Measurements from ENCODE around the gene CCPG1. TPM values are rescaled to one million over a fixed set of nuclear protein-coding genes. Genes with fewer than 3 reads are reported as not detected.
"Not testable (repeated sequence)": the region's sequence is repeated elsewhere in the genome, so short reads cannot be mapped to it uniquely, and the experiment has no call there.

Gene CCPG1
- total RNA-seq, result 10 to 100 TPM; 11.0 to 11.1 TPM

- peak; percentile 95 for ATAC-seq
- intact Hi-C loops (cut with micrococcal nuclease), result loop anchor here (10.0 kb wide), 1 partner anchor 213 kb away; the partner anchor contains the start of gene RSL24D1
- peak within 1 kb of the TSS; percentile 79 for H3K4me3 Mint-ChIP-seq
- H3K27me3 Mint-ChIP-seq, result no peaks in the 10 kb centered on the region
- no peaks in the 10 kb centered on the region for H3K9me3 Mint-ChIP-seq
- POLR2A ChIA-PET, result interaction anchor here (0.7 to 3.5 kb wide), 7 partner anchors 9 to 586 kb away, joined by 3 to 14 read pairs (median 4); partner anchors contain the start of genes PIGB, PIGBOS1 and RSL24D1
- H3K36me3 Mint-ChIP-seq (ENCODE audit: low read depth), result no peaks in the 10 kb centered on the region
- peak; percentile 90 for DNase-seq
- CTCF ChIA-PET, result interaction anchor here (0.8 to 4.3 kb wide), 15 partner anchors 9 to 210 kb away, joined by 3 to 23 read pairs (median 4); partner anchors contain the start of genes PIGB and PIGBOS1
- H3K4me1 Mint-ChIP-seq (ENCODE audit: low read depth), result peaks cover 25% of the 10 kb centered on the region
- H3K27ac Mint-ChIP-seq, result peak within 1 kb of the TSS; percentile 77
- TF ChIP-seq, protein P1, sequence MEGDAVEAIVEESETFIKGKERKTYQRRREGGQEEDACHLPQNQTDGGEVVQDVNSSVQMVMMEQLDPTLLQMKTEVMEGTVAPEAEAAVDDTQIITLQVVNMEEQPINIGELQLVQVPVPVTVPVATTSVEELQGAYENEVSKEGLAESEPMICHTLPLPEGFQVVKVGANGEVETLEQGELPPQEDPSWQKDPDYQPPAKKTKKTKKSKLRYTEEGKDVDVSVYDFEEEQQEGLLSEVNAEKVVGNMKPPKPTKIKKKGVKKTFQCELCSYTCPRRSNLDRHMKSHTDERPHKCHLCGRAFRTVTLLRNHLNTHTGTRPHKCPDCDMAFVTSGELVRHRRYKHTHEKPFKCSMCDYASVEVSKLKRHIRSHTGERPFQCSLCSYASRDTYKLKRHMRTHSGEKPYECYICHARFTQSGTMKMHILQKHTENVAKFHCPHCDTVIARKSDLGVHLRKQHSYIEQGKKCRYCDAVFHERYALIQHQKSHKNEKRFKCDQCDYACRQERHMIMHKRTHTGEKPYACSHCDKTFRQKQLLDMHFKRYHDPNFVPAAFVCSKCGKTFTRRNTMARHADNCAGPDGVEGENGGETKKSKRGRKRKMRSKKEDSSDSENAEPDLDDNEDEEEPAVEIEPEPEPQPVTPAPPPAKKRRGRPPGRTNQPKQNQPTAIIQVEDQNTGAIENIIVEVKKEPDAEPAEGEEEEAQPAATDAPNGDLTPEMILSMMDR (IDR thresholded peaks at IDR 0.05), result peak; percentile 93
These were observed at the start of gene CCPG1, which contains the start of gene PIERCE2 for GRCh38 chr15:55408012-55408928. CCPG1 (minus strand) TSS chr15:55408359; CDS start chr15:55389424, 18,935 bp downstream. PIERCE2 (plus strand) TSS chr15:55408495; CDS start chr15:55408769, 274 bp downstream.

DNA sequence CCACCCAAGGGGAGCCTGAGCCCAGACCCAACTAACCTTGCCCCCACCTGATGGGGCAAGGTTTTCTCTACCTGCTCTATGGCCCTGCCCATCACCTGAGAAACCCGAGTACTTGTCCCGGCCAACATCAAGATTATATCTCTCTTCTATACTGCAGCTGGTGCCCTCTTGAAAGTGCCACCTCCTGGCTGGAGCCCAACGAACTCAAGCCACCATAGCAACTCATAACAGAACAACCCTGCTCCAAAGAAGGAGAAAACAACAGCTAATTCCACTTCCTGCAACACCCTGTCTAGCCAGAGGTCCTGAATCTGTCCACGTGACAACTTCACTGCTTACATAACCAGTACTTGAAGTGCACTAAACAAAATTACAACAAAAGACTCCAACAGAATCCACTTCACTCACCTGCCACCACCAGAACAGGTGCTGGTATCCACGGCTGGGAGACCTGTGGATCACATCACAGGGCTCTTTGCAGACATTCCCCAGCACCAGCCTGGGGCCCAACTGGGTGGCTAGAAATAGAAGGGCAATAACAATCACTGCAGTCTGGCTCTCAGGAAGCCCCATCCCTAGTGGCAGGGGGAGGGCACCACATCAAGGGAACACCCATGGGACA lies 49.4 kb upstream of the CCPG1 start:
- Mint-ChIP-seq H3K4me1 (ENCODE audit: low read depth) (no peaks in the 10 kb centered on the region), H3K4me3 (no peak overlapping the region), H3K9me3 (peaks cover 14% of the 10 kb centered on the region), H3K36me3 (ENCODE audit: low read depth) (peaks cover 4% of the 10 kb centered on the region), H3K27ac (no peak overlapping the region), H3K27me3 (no peaks in the 10 kb centered on the region)
- intact Hi-C loops (cut with micrococcal nuclease), result no loop called here
- ATAC-seq, result no peak
- POLR2A ChIA-PET, result interaction anchor here (0.6 kb wide), 1 partner anchor 13 kb away, joined by 3 read pairs; no protein-coding TSS in a partner anchor
- no peak for DNase-seq
- CTCF ChIA-PET, result interaction anchor here (0.6 to 1.3 kb wide), 2 partner anchors 18 to 157 kb away, joined by 3 to 5 read pairs; no protein-coding TSS in a partner anchor
- TF ChIP-seq, protein P1 (IDR thresholded peaks at IDR 0.05), result no peak

DNA sequence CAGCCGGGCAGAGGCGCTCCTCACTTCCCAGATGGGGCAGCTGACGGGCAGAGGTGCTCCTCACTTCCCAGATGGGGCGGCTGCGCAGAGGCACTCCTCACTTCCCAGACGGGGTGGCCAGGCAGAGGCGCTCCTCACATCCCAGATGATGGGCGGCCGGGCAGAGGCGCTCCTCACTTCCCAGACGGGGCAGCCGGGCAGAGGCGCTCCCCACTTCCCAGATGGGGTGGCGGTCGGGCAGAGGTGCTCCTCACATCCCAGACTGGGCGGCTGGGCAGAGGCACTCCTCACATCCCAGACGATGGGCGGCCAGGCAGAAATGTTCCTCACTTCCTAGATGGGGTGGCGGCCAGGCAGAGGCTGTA lies 38.9 kb upstream of the CCPG1 start:
- H3K9me3 Mint-ChIP-seq; ATAC-seq; CTCF ChIA-PET; H3K36me3 Mint-ChIP-seq (ENCODE audit: low read depth); H3K27me3 Mint-ChIP-seq; POLR2A ChIA-PET; DNase-seq; H3K4me1 Mint-ChIP-seq (ENCODE audit: low read depth); H3K4me3 Mint-ChIP-seq; H3K27ac Mint-ChIP-seq; intact Hi-C loops (cut with micrococcal nuclease): not testable (repeated sequence)

- ATAC-seq; DNase-seq; intact Hi-C loops (cut with micrococcal nuclease); H3K27ac Mint-ChIP-seq; POLR2A ChIA-PET; H3K36me3 Mint-ChIP-seq (ENCODE audit: low read depth); CTCF ChIA-PET; H3K27me3 Mint-ChIP-seq; H3K9me3 Mint-ChIP-seq; H3K4me1 Mint-ChIP-seq (ENCODE audit: low read depth); H3K4me3 Mint-ChIP-seq: not testable (repeated sequence)
These were observed 38.3 kb upstream of the CCPG1 start for GRCh38 chr15:55446379-55447029.

DNA sequence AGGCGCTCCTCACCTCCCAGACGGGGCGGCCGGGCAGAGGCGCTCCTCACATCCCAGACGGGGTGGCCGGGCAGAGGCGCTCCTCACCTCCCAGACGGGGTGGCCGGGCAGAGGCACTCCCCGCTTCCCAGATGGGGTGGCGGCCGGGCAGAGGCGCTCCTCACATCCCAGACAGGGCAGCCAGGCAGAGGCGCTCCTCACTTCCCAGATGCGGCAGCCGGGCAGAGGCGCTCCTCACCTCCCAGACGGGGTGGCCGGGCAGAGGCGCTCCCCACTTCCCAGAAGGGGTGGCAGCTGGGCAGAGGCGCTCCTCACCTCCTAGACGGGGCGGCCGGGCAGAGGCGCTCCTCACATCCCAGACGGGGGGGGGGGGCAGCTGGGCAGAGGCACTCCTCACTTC lies 37.8 kb upstream of the CCPG1 start:
- H3K27ac Mint-ChIP-seq; CTCF ChIA-PET; DNase-seq; H3K9me3 Mint-ChIP-seq; ATAC-seq; H3K27me3 Mint-ChIP-seq; H3K4me3 Mint-ChIP-seq; H3K36me3 Mint-ChIP-seq (ENCODE audit: low read depth); POLR2A ChIA-PET; H3K4me1 Mint-ChIP-seq (ENCODE audit: low read depth); intact Hi-C loops (cut with micrococcal nuclease): not testable (repeated sequence)

DNA sequence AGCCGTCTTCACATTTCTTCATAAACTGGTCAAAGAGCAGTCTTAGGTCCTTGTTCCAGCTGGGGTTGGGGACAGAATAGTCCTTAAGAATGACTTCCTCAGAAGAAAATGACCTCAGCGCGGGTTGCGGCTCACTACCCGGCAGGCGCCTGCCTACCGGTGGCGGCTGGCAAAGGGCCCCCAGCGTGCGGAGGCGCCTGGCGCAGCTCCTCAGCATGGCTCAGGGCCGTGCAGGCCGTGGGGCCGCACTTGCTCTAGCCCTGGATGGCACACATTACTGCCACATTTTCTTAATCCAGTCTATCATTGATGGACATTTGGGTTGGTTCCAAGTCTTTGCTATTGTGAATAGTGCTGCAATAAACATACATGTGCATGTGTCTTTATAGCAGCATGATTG lies 35.0 kb upstream of the CCPG1 start:
- ATAC-seq, result not testable (repeated sequence)

More for the DNA sequence above, 35.0 kb upstream of the CCPG1 start:
- CTCF ChIA-PET; intact Hi-C loops (cut with micrococcal nuclease); H3K9me3 Mint-ChIP-seq; H3K4me1 Mint-ChIP-seq (ENCODE audit: low read depth); H3K36me3 Mint-ChIP-seq (ENCODE audit: low read depth); H3K27me3 Mint-ChIP-seq; H3K4me3 Mint-ChIP-seq; H3K27ac Mint-ChIP-seq; POLR2A ChIA-PET; DNase-seq: not testable (repeated sequence)
